ENCODE results near the gene PTPRN2.
"Not testable (repeated sequence)": the region's sequence is repeated elsewhere in the genome, so short reads cannot be mapped to it uniquely, and the experiment has no call there.

Gene PTPRN2

DNA sequence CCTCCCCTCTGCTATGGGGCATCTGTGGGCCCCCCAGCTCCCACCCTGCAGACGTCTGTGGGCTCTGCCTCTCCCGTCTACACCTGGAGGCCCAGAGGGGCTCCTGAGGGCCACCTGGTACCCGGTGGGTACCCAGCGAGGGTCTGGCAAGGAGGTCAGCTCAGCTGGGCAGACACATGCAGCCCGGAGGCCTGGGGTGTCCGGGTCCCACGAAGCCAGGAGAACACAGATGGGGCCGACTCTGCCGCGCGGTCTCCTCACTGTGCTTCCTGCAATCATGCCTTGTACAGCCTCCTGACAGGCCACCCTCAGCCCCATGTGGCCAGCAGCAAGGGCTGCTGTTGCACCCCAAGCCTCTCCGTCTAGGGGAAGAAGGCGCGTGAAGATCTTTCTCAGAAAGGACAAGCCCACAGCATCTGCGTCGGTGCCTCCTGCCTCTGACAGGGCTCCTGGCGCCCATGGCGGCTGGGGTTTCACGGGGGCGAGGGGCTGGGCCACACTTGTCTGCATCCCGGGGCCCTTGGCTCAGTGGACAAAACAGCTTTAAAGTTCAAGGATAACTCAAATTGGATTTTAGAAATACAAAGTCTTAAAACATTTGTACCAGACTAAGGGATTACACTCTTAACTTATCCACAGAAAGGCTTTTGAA is 859.5 kb downstream of the PTPRN2 start:
- no peak for DNase-seq

DNA sequence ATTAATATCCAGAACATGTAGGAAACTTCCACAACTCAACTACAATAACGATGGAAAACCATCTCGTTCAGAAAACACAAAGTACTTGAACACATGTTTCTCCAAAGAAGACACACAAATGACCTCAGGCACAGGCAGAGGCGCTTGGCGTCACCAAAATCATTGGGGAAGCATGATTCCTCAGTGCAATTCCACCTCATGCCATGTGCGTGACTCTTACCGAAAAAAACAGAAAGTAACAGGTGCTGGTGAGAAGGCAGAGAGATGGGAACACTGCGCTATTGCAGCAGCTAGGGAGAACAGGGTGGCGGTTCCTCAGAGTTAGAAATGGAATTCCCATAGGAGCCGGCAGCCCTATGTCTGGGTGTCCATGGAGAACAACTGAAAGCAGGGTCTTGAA is 860.9 kb downstream of the PTPRN2 start:
- no peak for DNase-seq

DNA sequence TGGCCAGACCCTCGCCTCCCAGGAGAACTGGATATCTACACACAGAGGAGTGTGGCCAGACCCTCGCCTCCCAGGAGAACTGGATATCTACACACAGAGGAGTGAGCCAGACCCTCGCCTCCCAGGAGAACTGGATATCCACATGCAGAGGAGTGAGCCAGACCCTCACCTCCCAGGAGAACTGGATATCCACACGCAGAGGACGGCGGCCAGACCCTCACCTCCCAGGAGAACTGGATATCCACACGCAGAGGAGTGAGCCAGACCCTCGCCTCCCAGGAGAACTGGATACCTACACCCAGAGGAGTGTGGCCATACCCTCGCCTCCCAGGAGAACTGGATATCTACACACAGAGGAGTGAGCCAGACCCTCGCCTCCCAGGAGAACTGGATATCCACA is 862.3 kb downstream of the PTPRN2 start:
- not testable (repeated sequence) for DNase-seq

DNA sequence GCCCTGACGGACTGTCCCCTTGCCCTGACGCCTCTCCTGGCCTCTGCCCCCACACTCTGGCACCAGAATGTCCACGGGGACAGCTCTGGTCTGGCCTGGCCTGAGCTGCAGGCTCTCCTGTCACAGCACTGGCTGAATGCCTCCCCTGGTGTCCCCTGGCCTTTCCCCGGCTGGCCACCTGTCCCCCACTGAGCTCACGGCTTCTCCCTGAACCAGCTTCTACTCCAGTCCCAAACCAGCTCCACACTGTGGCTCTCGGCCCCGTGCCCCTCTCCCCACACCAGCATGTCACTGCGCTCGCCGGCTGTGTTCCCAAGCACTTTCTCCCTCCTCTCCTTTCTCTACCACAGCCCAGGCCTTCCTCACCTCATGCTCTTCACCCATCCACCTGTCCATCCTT is 864.4 kb downstream of the PTPRN2 start:
- no peak for DNase-seq

DNA sequence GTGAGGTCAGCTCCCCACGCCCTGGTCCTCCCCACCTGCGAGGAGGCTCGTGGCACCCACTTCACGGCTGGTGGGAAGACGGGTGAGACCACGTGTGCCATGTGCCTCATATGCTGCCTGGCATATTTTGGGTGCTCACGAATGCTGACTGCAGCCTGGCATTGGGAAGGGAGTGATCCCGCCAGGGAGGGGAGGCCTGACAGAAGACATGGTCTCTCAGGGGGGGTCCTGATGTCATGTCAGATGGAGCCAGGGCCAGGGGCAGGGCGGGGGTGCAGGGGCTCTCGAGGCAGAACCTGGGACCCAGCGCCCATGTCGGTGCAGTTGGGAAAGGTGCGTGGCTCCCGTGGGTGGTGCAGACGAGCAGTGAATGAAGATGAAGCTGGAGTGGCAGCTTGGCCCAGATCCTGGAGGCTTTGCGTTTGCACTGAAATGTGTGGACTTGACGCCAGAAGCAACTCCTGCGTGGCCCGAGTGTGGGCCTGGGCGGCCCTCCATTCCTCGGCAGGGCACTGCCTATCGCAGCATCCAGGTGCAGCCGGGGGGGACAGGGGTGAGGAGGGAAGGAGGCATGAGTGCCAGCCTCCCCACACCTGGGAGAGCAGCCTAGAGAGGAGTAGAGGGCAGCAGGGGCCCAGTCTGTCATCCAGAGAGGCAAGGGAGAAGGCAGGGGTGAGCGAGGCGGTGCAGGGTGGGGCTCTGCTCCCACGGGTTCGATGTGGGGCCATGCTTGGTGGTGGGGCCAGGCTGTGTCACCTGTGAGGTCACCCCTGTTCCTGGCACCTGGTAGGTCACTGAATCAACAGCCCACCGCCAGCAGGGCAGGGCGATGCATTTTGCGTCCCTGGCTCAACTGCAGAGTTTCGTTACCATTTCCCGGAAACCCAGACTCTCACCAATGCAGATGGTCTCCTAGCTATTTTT is 865.2 kb downstream of the PTPRN2 start:
- no peak for DNase-seq

DNA sequence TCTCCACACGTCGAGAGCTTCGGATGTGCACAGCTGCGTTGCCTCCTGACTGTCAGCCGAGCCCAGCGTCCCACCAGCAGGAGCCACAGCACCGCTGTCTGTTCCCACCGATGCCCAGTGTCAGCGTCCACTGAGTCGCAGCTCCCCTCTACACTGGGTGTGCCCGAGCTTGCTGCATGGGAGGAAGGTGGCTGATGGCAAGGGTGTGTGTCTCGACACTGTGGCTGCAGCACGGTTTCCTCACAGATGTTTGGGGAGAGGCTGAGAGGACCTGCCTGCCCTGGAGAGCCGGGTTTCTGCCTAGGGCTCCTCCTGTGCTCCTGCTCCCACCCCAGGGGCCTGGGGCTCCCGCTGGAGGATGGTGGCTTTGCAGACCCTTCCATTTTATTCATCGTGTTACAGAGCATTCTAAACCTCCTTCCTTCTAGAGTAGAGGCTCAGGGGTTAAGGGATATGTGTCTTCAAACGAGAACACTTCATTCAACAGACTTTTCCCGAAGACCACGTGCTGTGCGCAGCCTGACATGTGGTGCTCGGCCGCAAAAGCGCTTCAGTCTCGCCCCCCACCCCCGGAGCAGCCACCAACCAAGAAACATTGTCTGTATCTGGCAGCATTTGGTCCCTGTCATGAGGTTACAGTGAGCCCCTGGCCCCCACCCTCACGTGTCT is 866.0 kb downstream of the PTPRN2 start:
- no peak for DNase-seq

DNA sequence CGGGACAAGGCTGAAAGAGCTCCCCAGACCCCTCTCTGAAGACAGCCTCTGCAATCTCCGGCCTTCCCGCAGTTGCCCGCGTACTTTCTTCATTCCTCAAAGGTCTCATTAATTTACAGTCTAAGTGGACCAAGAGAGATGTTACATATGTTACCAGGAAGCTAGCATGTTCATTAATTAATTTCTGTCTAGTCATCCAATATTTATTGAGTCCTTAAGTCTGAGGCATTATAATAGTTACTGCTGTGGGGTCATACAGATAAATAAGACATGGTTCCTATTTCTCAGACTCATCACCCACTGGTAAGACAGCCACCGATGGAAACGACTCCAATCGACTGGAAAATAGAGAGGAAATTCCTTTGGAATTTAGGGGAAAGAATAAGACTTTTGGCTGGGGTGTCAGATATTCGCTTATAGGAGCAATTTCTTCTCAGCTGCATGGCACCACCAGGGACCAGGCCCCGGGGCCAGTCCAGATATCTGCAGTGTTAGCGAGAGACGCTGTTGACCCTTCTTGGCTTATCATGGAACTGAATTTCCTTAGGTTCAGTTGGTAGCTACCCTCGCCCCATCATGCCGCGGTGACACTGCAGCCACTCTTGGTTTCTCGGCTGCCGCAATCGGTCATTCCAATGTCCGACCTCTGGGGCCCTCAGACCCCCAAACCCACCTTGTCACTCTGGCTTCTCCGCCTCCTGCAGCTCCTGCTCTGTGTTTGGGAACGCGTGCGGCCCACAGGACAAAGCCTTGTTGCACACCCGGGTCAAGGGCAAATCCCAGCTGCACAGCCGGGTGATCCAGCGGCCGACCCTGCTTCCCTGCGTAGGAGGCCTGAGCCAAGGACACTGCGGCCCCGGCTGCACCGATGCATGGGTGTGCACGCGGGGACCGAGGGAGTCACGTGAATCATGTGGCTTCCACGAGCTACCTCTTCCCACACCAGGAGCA is 867.6 kb downstream of the PTPRN2 start:
- DNase-seq: no peak

DNA sequence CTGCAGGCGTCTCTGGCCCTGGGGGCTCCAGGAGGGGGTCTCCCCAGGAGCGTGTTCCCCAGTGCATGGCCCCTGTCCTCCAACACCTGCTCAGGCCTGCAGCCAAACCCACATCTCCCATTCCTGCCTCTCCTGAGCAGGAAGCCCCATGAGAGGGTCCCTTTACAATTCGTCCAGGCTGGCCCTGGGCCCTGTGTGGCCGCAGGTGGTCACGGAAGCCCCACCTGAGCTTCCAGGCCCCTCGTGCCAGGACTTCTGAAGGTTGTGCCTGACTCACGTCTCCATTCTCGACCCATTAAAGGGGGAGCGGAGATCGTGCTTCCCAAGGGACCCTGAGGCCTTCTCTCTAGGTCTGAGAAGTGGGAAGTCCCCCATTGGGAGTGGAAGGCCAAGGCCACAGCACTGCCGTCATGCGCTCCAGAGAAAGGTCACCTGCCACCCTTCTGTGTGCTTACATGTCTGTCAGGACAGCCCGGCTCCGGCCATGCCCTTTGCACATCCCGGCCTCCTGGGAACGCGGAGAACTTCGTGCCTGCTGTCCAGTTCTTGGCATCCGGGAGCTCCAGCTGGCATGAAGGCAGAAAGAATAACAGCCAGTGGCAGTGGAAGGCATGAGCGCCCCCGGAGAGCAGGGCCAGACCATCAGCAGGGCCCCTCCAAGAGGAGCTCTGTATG is 868.5 kb downstream of the PTPRN2 start:
- no peak for DNase-seq

DNA sequence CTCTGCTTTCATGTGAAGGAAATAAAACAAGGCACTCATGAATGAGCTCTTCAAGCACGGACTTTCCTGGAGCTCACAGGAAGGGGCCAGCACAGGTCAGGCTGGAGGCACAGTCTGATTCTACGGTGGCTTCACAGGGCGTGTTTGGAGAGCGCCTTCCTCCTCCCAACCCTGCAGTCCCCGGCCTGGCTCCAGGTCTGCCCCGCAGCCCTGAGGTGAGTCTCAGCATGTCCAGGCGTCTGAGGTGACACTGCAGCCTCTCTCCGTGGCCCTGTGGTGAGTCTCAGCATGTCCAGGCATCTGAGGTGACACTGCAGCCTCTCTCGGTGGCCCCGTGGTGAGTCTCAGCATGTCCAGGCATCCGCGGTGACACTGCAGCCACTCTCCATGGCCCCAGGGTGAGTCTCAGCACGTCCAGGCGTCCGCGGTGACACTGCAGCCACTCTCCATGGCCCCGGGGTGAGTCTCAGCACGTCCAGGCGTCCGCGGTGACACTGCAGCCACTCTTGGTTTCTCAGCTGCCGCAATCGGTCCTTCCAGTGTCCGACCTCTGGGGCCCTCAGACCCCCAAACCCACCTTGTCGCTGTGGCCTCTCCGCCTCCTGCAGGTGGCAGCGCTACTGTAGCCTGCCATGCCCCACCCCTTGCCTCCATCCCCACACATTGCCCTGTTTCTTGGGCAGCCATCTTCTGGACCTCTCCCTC is 869.2 kb downstream of the PTPRN2 start:
- DNase-seq: no peak

DNA sequence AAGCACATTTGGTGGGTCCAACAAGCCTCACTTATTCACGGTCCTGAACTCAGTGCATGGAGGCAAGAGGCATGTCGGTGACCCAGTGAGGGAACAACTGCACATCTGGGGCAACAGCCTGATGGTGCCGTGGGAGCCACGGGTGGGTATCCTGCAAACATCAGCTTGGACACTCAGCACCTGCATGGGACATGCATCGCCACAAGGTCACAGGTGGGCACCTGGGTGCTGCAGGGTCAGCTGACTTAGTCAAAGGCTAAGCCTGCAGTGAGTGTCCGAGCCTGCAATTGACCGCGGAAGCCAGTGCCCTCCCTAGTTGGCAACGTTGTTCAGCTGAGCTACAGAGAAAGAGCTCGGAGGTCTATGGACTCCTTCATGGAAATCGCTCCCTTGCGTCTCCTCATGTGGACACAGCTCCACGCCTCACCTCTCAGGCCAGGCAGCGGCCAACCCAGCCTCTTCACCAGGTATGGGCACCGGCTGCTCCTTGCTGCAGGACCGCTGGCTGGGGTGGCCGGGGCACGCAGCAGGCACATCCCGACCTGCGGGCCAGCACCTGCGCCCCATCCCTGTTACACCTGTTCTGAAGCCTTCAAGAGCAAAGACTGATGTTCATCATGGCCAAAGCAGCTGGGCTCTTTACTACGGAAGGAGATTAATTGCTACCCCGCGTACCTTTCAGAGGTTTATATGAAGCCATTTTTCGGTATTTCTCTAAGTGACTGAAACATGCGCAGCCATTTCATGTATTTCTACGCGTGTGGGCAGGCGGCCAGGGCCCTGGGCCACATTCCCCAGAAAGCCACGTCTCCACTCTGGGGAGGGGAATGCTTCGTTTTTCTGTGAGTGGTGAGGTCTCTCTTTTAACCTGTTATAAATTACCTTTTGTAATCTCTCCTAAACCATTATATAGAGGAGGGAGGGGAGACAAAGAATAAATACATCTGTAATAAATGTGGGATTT is 870.1 kb downstream of the PTPRN2 start:
- DNase-seq: no peak

DNA sequence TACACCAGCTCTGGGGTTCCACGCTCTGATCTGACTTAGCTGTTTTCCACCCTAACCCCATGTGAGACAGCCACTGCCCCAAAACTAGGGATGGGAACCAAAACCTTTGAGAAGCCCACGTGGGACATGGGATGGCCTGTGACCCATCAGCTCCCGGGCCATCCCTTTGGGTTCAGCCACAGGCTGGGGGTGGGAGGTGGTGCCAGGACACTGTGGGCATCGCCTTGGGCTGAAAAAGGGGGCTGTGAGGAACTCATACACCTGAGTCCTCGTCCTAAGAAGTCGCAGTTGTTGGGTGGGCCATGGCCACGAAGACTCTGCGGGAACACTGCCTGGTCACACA is 871.7 kb downstream of the PTPRN2 start:
- DNase-seq: no peak

DNA sequence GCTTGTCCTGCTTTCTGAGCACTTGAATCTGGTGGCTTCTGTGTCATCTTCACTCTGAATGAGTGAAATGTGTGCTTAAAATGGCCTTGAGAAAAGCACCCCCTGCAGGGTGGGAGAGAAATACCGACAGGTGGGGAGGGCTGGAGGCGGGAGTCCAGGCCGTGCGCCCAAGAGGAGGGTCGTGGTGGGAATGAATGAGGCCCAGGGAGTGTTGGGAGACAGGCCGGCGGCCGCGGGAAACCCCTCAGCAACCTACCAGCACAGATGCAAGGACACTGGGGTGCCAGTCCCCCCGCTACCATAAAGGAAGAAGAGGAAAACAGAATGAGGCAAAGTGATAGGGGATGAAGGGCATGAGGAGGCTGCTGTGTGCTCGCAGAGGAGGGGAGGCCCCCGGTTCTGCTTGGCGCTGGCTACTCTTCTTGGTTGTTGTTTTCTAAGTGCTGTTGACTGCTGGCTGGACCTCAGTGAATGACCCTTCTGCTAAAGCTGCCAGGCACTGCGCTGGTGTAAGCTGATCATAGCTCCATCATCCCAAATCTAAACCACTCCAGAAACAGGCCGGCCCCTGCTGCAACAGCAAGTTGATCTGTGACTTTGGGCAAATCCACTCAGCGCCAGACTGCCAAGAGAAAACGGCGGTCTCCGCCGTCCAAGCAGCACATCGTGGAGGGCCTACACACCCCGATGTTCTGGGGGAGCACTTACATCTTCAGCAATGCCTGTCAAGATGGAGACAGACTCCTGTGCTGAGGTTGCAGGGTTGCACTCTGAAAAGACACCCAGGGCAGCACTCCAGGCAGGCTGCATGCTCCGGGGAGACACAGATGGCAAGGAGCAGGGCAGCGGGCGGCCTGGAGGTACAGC is 872.3 kb downstream of the PTPRN2 start:
- DNase-seq: no peak

DNA sequence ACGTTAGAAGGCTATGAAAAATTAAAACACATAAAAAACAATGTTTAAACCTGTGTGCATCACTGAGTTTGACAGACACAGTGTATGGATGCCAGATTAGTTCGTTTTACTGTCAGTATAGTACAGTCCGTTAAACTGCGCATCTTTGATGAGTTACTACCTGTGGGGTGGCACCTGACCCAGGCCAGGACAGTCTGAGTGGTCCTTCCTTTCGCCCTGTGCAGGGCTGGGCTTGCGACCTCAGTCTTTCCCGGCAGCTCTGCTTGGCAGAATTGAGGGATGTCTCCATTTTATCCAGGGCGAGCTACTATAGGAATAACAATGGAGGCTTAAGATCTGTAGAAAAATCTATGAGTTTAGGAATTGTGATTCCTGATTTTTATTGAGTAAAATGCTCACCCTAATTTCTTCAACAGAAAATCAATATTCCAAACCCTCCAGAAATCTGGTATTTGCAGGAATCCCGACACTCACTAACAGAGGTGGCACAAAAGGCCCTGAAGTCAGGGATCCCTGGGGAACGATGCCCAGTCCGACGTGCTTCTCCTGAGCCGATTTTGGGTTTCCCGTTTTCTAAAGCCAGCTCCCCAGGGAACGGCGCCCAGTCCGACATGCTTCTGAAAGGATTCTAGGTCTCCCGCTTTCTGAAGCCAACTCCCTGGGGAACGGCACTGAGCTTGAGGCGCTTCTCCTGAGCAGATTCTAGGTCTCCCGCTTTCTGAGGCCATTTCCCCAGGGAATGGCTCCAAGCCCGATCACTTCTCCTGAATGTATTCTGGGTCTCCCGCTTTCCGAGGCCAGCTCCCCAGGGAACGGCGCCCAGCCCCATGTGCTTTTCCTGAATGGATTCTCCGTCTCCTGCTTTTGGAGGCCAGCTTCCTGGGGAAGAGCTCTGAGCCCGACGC is 873.2 kb downstream of the PTPRN2 start:
- DNase-seq: no peak

DNA sequence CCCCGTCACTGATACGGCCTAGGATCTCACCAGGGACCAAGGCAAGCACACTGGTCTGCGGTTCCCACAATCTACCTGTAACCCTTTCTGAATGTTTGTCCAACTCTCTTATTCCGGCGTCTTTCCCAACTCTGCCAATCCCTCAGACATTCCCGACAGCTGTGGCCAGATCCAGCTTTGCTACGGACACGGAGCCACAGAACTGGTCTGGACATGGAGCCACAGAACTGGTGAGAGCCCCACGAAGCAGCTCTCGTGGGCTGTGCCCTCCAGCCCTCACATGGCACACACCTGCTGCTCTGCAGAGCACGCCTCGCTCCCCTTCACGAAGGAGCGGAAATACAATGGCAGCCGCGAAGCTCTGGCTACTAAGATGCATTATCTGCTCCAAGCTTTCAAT is 874.0 kb downstream of the PTPRN2 start:
- no peak for DNase-seq

DNA sequence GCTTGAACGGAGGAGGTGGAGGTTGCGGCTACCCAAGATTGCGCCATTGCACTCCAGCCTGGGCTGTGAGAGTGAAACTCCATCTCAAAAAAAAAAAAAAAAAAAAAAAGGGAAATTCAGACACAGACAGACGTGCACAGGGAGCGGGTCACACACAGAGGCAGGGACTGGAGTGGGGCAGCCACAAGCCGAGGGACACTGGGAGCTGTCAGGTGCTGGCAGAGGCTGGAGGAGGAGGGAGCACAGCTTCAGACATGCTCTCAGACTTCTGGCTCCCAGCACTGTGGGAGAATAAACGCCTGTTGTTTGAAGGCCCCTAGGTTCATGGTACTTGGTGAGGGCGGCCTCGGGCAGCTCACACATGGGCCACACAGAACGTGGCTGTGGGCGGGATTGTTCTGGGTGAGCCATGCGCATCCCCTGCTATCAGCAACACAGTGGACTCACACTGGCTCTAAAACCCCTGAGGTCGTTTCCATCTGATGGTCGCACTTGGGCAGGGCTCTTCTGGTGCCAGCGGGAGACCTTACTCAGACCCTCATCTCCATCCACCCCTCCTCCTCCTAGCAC is 874.9 kb downstream of the PTPRN2 start:
- DNase-seq: no peak

DNA sequence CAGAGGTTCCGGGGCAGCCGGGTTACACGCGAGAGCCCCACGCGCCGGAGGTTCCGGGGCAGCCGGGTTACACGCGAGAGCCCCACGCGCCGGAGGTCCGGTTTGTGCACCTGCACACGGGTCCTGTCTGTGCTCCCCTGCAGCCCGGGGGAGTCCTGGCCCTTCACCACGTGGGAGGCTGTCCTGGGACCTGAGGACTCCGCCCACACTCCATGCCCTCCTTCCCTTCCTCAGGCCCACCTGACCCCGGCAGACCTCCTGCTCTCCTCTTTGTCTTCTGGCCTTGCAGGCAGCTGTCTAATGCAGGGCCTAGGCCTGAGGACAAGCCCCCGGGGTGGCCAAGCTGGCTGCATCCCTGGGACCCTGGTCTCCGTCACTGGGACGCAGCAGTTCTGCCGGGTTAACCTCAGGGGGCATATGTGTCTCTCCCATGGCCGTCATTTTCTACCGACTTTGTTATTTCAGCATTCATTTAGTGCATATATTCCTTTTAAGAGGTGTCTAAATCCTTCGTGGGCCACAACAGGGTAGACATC is 876.2 kb downstream of the PTPRN2 start:
- no peak for DNase-seq

DNA sequence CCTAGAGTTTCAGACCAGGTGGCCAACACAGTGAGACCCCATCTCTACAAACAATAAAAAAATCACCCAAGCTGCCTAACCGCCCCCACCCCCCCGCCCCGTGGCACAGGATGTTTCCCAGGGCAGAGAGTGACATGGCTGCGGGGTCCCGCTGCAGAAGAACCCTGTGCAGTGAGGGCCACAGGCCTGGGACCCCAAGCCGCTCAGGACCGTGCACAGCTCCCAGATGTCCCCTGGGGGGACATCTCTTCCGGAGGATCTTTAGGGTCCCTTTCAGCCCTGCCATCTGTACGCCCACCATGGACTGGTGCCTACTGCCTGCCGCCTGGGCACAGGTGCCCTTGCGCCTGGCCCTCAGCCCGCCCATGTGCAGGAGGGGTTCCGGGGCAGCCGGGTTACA is 877.2 kb downstream of the PTPRN2 start:
- DNase-seq: no peak
